CD1c-positive myeloid dendritic cell (primary cell): Measurements from ENCODE around the gene CNTNAP4.

Experiments
- DNase-seq: peaks from one replicate; pipeline ENCODE4 v3.0.0-alpha.2; 2016; ENCODE audit errors: extremely low spot score

CNTNAP4 gene

GRCh38 chr16:76490036-76490639 lies 212.9 kb downstream of the CNTNAP4 start:
- no peak for DNase-seq

- no peak for DNase-seq
These were observed 222.8 kb downstream of the CNTNAP4 start for GRCh38 chr16:76500006-76500405.

GRCh38 chr16:76502063-76502462 lies 224.9 kb downstream of the CNTNAP4 start:
- no peak for DNase-seq

- no peak for DNase-seq
These were observed 225.4 kb downstream of the CNTNAP4 start for GRCh38 chr16:76502555-76502954.

- no peak for DNase-seq
These were observed 225.9 kb downstream of the CNTNAP4 start for GRCh38 chr16:76503091-76503490.

- no peak for DNase-seq
These were observed 234.0 kb downstream of the CNTNAP4 start for GRCh38 chr16:76511203-76511602.

GRCh38 chr16:76518781-76519180 lies 241.6 kb downstream of the CNTNAP4 start:
- no peak for DNase-seq

- DNase-seq: no peak
These were observed 247.2 kb downstream of the CNTNAP4 start for GRCh38 chr16:76524356-76524755.

GRCh38 chr16:76524769-76525168 lies 247.6 kb downstream of the CNTNAP4 start:
- DNase-seq: no peak

- DNase-seq: no peak
These were observed 250.0 kb downstream of the CNTNAP4 start for GRCh38 chr16:76527244-76527643.

GRCh38 chr16:76529120-76529519 lies 251.9 kb downstream of the CNTNAP4 start:
- DNase-seq: no peak

GRCh38 chr16:76531236-76531635 lies 254.0 kb downstream of the CNTNAP4 start:
- no peak for DNase-seq

- DNase-seq: no peak
These were observed 255.2 kb downstream of the CNTNAP4 start for GRCh38 chr16:76532188-76532973.

GRCh38 chr16:76539609-76540008 lies 262.4 kb downstream of the CNTNAP4 start:
- DNase-seq: no peak

GRCh38 chr16:76541070-76541469 lies 263.9 kb downstream of the CNTNAP4 start:
- DNase-seq: no peak

GRCh38 chr16:76565542-76565941 lies 288.3 kb downstream of the CNTNAP4 start:
- DNase-seq: no peak

- no peak for DNase-seq
These were observed 294.6 kb downstream of the CNTNAP4 start for GRCh38 chr16:76571755-76572154.

GRCh38 chr16:76573281-76573680 lies 296.1 kb downstream of the CNTNAP4 start:
- DNase-seq: no peak

GRCh38 chr16:76574651-76575050 lies 297.4 kb downstream of the CNTNAP4 start:
- no peak for DNase-seq

- DNase-seq: no peak
These were observed 299.3 kb downstream of the CNTNAP4 start for GRCh38 chr16:76576526-76576925.

GRCh38 chr16:76577003-76577402 lies 299.8 kb downstream of the CNTNAP4 start:
- no peak for DNase-seq

- DNase-seq: no peak
These were observed 302.2 kb downstream of the CNTNAP4 start for GRCh38 chr16:76579277-76579922.

- DNase-seq: no peak
These were observed 306.3 kb downstream of the CNTNAP4 start for GRCh38 chr16:76583466-76583865.
